Neuronal stem cell (in vitro differentiated cells): ENCODE results near the gene CNNM2.

Experiments used
- DNase-seq: peaks from one replicate; pipeline ENCODE4 v3.0.0-alpha.2; 2013; ENCODE audit warnings: low spot score
- H2AFZ ChIP-seq: one replicate; pipeline ENCODE4 v1.6.1; 2013; ENCODE audit warnings: mild to moderate bottlenecking, low read length, inconsistent platforms
- H2AK5ac ChIP-seq: 2 replicates; pipeline ENCODE4 v1.6.1; 2013; ENCODE audit warnings: low read depth, mild to moderate bottlenecking, inconsistent platforms, low read length, moderate library complexity, mixed read lengths
- H2BK120ac ChIP-seq: 2 replicates; pipeline ENCODE4 v1.6.1; 2013; ENCODE audit warnings: low read depth, mild to moderate bottlenecking, inconsistent platforms, low read length, moderate library complexity, mixed read lengths
- H2BK12ac ChIP-seq: one replicate; pipeline ENCODE4 v1.6.1; 2013; ENCODE audit warnings: low read length, inconsistent platforms
- H2BK15ac ChIP-seq: 2 replicates; pipeline ENCODE4 v1.6.1; 2013; ENCODE audit warnings: mild to moderate bottlenecking, low read length, inconsistent platforms, mixed read lengths
- H2BK5ac ChIP-seq: one replicate; pipeline ENCODE4 v1.6.1; 2013; ENCODE audit warnings: inconsistent platforms, mild to moderate bottlenecking, low read length, moderate library complexity
- H3K14ac ChIP-seq: one replicate; pipeline ENCODE4 v1.6.1; 2013; ENCODE audit warnings: low read length, inconsistent platforms
- H3K18ac ChIP-seq: 2 replicates; pipeline ENCODE4 v1.6.1; 2013; ENCODE audit warnings: low read length, inconsistent platforms
- H3K23ac ChIP-seq: 2 replicates; pipeline ENCODE4 v1.6.1; 2013; ENCODE audit warnings: low read depth, mild to moderate bottlenecking, mixed read lengths, low read length, inconsistent platforms; ENCODE audit not compliant: poor library complexity
- H3K27ac ChIP-seq: replicated peaks from 3 replicates; pipeline ENCODE4 v1.5.1; 2013; ENCODE audit warnings: low read length, inconsistent platforms
- H3K27me3 ChIP-seq, 3 experiments: 2 replicates each; pipeline ENCODE4 v1.6.1; 2013; ENCODE audit warnings: low read length in 3 of 3, mild to moderate bottlenecking in 2 of 3, inconsistent platforms in 1 of 3, low read depth in 1 of 3, mixed read lengths in 1 of 3, moderate library complexity in 1 of 3; ENCODE audit not compliant: control insufficient read depth in 3 of 3, insufficient read depth in 3 of 3
- H3K36me3 ChIP-seq, 2 donors: replicated peaks in 1 of 2; 2 replicates each; pipeline ENCODE4 v1.6.1; 2013; ENCODE audit warnings: low read length in 2 of 2; ENCODE audit not compliant: control insufficient read depth in 2 of 2, insufficient read depth in 2 of 2
- H3K4ac ChIP-seq: 2 replicates; pipeline ENCODE4 v1.6.1; 2013; ENCODE audit warnings: inconsistent platforms, mild to moderate bottlenecking, low read length, moderate library complexity
- H3K4me1 ChIP-seq, 2 donors: 1 replicate in 1 of 2; 2 replicates in 1 of 2; pipeline ENCODE4 v1.6.1; 2013; ENCODE audit warnings: low read length in 2 of 2, low read depth in 1 of 2; ENCODE audit not compliant: control insufficient read depth in 2 of 2, insufficient read depth in 1 of 2
- H3K4me2 ChIP-seq: one replicate; pipeline ENCODE4 v1.6.1; 2013; ENCODE audit warnings: mild to moderate bottlenecking, low read length, inconsistent platforms; ENCODE audit not compliant: insufficient read depth, poor library complexity, severe bottlenecking
- H3K4me3 ChIP-seq, 2 donors: 2 replicates each; pipeline ENCODE4 v1.5.1; 2013; ENCODE audit warnings: low read length in 2 of 2, mild to moderate bottlenecking in 2 of 2, inconsistent platforms in 1 of 2, moderate library complexity in 1 of 2
- H3K79me1 ChIP-seq: one replicate; pipeline ENCODE4 v1.6.1; 2013; ENCODE audit warnings: low read depth, mild to moderate bottlenecking, inconsistent platforms, low read length, moderate library complexity
- H3K9ac ChIP-seq: one replicate; pipeline ENCODE4 v1.6.1; 2013; ENCODE audit warnings: mild to moderate bottlenecking, low read depth, low read length, inconsistent platforms; ENCODE audit not compliant: poor library complexity
- H3K9me3 ChIP-seq, 2 donors: replicated peaks in 1 of 2; 2 replicates each; pipeline versions ENCODE3 to v1.6.1; 2013; ENCODE audit warnings: low read length in 2 of 2, mild to moderate bottlenecking in 2 of 2, inconsistent platforms in 1 of 2, low read depth in 1 of 2, mixed read lengths in 1 of 2, moderate library complexity in 1 of 2; ENCODE audit not compliant: control insufficient read depth in 2 of 2, insufficient read depth in 1 of 2
- H4K8ac ChIP-seq: one replicate; pipeline ENCODE4 v1.6.1; 2013; ENCODE audit warnings: low read depth, mild to moderate bottlenecking, inconsistent platforms, low read length, moderate library complexity
- H4K91ac ChIP-seq: one replicate; pipeline ENCODE4 v1.6.1; 2013; ENCODE audit warnings: low read length, low read depth, mild to moderate bottlenecking, inconsistent platforms; ENCODE audit not compliant: poor library complexity
- WGBS, 2 donors: extraction: QIAGEN DNeasy Blood & Tissue Kit; methylation state at CpG; one replicate each; pipeline ENCODE4 v1.1.7; 2013; ENCODE audit warnings: missing lambda C conversion rate in 2 of 2, mixed read lengths in 1 of 2; ENCODE audit not compliant: insufficient read length in 2 of 2, insufficient replicate concordance in 1 of 2; ENCODE audit errors: extremely low coverage in 2 of 2; 5-methylcytosine and 5-hydroxymethylcytosine counted together

CNNM2 gene

DNA sequence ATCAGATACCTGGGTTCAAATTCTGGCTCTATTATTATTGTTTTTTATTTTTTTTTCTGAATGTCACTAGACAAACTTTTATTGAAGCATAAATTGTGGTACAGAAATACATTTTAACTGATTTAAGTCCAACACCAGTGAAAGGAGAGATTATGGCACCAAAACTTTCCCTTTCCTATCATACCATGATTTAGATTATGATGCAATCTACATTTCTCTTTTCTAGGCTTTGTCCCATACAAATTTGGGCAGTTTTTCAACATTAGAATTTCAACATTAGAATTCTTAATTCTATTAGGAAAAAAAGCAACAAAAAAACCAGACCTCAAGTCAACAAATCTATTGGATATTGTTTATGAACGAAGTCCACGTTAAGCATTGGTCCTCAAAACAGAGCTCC lies 37.8 kb upstream of the CNNM2 start:
- no peak overlapping the region for H3K4ac ChIP-seq
- H2AK5ac ChIP-seq, result no peak overlapping the region
- no peak overlapping the region for H3K9ac ChIP-seq
- no peak overlapping the region for H2BK12ac ChIP-seq
- no peak overlapping the region for H4K8ac ChIP-seq
- H3K14ac ChIP-seq, result no peak overlapping the region
- H2BK120ac ChIP-seq, result no peak overlapping the region
- no peaks in the 10 kb centered on the region for H3K79me1 ChIP-seq
- no peak overlapping the region for H3K4me3 ChIP-seq
- no peak overlapping the region for H3K4me2 ChIP-seq
- no peak overlapping the region for H3K27ac ChIP-seq
- no peak overlapping the region for H3K23ac ChIP-seq
- peaks cover 2 to 55% of the 10 kb centered on the region in 2 donors for H3K36me3 ChIP-seq
- H3K4me1 ChIP-seq, result no peaks in the 10 kb centered on the region
- H2BK5ac ChIP-seq, result no peak overlapping the region
- no CpG with 5 or more reads among the region's 2 CpGs for WGBS, 2 donors
- no peaks in the 10 kb centered on the region for H3K9me3 ChIP-seq
- no peak overlapping the region for H2BK15ac ChIP-seq
- no peak overlapping the region for H4K91ac ChIP-seq
- no peak overlapping the region for H3K18ac ChIP-seq
- DNase-seq, result no peak
- no peak overlapping the region for H2AFZ ChIP-seq
- H3K27me3 ChIP-seq, result no peaks in the 10 kb centered on the region

- Histone ChIP-seq H4K91ac (no peak overlapping the region), H3K18ac (no peak overlapping the region), H3K9ac (no peak overlapping the region), H2BK5ac (no peak overlapping the region), H3K4me3 (no peak overlapping the region), H3K4me1 (no peaks in the 10 kb centered on the region), H2BK15ac (no peak overlapping the region), H2BK120ac (no peak overlapping the region), H3K27ac (no peak overlapping the region), H3K4ac (no peak overlapping the region), H2AFZ (no peak overlapping the region), H3K36me3 (peaks cover 4 to 49% of the 10 kb centered on the region in 2 donors), H3K4me2 (no peak overlapping the region), H3K27me3 (no peaks in the 10 kb centered on the region), H2AK5ac (no peak overlapping the region), H3K79me1 (no peaks in the 10 kb centered on the region), H3K9me3 (peaks cover 0 to 4% of the 10 kb centered on the region in 2 donors), H3K14ac (no peak overlapping the region), H4K8ac (no peak overlapping the region), H2BK12ac (no peak overlapping the region), H3K23ac (no peak overlapping the region)
- WGBS, 2 donors, result no CpG with 5 or more reads among the region's 1 CpG
- DNase-seq, result no peak
Observed at GRCh38 chr10:102888048-102888447, 30.0 kb upstream of the CNNM2 start.

DNA sequence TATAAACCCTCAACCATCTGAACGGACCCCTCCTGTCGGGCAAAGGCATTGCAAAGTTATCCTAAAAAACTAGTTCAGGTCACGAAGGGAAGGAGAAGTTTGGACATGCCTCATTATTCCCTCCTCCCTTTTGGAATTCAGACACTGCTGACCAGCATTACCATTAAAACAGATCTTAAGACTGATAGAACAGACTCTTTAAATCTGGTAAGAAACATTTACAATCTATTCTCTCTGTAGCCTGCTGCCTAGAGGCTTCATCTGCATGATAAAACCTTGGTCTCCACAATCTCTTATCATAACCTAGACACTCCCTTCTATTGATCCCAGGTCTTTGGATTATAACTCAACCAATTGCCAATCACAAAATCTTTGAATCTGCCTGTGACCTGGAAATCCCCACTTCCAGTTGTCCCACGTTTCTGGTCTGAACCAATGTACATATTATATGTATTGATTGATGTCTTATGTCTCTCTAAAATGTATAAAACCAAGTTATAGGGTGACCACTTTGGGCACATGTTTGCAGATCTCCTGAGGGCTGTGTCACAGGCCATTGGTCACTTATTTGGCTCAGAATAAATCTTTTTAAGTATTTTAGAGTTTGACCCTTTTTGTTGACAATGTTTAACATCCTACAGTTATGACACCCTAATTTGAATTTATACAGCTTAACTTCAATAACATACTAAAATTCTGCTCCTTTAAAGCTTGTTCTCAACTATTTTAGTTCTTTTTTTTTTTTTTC lies 23.5 kb upstream of the CNNM2 start:
- no peak overlapping the region for H3K9ac ChIP-seq
- H3K4me3 ChIP-seq, result no peak overlapping the region
- no peak overlapping the region for H3K27ac ChIP-seq
- no peak overlapping the region for H3K23ac ChIP-seq
- no peak for DNase-seq
- H3K4ac ChIP-seq, result no peak overlapping the region
- no peaks in the 10 kb centered on the region for H3K9me3 ChIP-seq
- no peak overlapping the region for H2BK5ac ChIP-seq
- no peak overlapping the region for H3K18ac ChIP-seq
- no CpG with 5 or more reads among the region's 4 CpGs for WGBS, 2 donors
- no peak overlapping the region for H3K14ac ChIP-seq
- no peak overlapping the region for H2BK120ac ChIP-seq
- H3K27me3 ChIP-seq, result no peaks in the 10 kb centered on the region
- H3K4me2 ChIP-seq, result no peak overlapping the region
- H2AK5ac ChIP-seq, result no peak overlapping the region
- no peak overlapping the region for H2BK12ac ChIP-seq
- H3K79me1 ChIP-seq, result no peaks in the 10 kb centered on the region
- H4K91ac ChIP-seq, result no peak overlapping the region
- H3K36me3 ChIP-seq, result peaks cover 8 to 54% of the 10 kb centered on the region in 2 donors
- H4K8ac ChIP-seq, result no peak overlapping the region
- H2AFZ ChIP-seq, result no peak overlapping the region
- H3K4me1 ChIP-seq, result no peaks in the 10 kb centered on the region
- H2BK15ac ChIP-seq, result no peak overlapping the region

GRCh38 chr10:102900006-102900405 lies 18.1 kb upstream of the CNNM2 start:
- no peak overlapping the region for H3K23ac ChIP-seq
- no peak overlapping the region for H3K18ac ChIP-seq
- no peak overlapping the region for H2AFZ ChIP-seq
- H3K36me3 ChIP-seq, result peaks cover 4 to 31% of the 10 kb centered on the region in 2 donors
- no peak overlapping the region for H2BK5ac ChIP-seq
- no peak overlapping the region for H2AK5ac ChIP-seq
- H4K8ac ChIP-seq, result no peak overlapping the region
- H2BK15ac ChIP-seq, result no peak overlapping the region
- WGBS, 2 donors, result no CpG with 5 or more reads among the region's 3 CpGs
- no peak overlapping the region for H2BK120ac ChIP-seq
- H3K9ac ChIP-seq, result no peak overlapping the region
- DNase-seq, result no peak
- no peak overlapping the region for H3K14ac ChIP-seq
- no peak overlapping the region for H4K91ac ChIP-seq
- no peak overlapping the region for H2BK12ac ChIP-seq
- no peaks in the 10 kb centered on the region for H3K79me1 ChIP-seq
- H3K27ac ChIP-seq, result no peak overlapping the region
- H3K4me3 ChIP-seq, result no peak overlapping the region
- H3K27me3 ChIP-seq, result no peaks in the 10 kb centered on the region
- no peaks in the 10 kb centered on the region for H3K4me1 ChIP-seq
- no peak overlapping the region for H3K4ac ChIP-seq
- H3K9me3 ChIP-seq, result no peaks in the 10 kb centered on the region
- H3K4me2 ChIP-seq, result no peak overlapping the region
